GM21515 (cell line): ENCODE data around the gene COG2.
"Not testable (repeated sequence)": the region's sequence is repeated elsewhere in the genome, so short reads cannot be mapped to it uniquely, and the experiment has no call there.

Experiments used
- ATAC-seq: cut with Tn5 transposase; IDR thresholded peaks from one replicate; pipeline ENCODE4 v1.9.1; 2021; ENCODE audit not compliant: unreplicated experiment

The COG2 gene

DNA sequence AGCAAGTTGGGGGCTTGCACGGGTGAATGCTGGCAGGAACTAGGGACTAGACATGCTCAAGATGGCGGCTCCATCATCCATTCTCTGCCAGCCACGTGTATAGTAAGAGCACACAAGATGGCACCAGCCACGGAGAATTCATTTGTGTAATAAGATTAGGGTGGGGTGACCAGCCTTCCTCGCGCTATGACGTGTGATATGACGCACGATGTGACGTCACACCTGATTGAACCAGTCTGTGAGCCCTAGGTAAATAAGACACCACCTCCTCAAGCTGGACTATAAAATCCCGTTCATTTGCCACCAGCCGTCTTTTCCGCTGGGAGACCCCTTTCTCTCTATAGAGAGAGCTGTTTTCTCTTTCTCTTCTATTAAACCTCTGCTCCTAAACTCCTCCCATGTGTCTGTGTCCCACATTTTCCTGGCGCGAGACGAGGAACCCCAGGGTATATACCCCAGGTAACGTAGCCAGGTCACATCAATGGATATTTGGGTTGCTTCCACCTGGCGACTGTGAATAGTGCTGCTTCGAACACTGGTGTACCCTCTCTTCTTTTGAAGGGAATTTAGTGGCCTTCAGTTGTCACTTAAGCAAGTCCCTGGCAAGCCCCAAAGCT is 18.1 kb upstream of the COG2 start:
- no peak for ATAC-seq

DNA sequence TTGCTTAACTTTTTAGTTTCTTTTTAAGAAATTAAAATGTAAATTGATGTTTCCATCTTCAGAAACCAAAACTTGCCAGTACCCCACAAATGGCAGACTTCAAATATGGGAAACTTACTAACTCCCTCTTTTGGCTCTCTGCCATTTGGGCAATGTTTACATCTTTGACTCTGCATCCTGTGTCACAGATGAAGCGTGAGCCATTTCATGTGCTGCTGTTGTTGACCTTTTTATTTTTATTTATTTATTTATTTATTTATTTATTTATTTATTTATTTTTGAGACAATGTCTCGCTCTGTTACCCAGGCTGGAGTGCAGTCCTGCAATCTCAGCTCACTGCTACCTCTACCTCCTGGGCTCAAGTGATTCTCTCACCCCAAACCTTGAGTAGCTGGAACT is 16.0 kb upstream of the COG2 start:
- ATAC-seq = no peak

DNA sequence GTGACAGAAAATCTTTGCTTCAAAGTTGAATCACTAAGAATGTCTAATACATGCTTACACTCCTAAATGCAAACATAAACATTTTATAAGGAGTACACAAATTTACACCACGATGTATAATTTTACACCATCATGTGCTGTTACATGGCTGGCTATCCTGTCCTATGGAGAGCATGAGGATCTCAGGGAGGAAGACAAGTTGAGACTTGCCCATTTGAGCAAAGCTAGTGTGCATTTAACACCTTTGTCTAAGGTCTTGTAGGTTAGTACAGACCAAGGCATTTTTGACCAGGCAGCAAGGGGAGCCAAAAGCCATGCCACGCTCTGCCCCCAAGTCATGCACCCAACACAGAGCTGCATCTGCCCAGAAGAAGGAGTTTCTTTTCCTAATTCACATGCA is 14.5 kb upstream of the COG2 start:
- ATAC-seq = no peak

DNA sequence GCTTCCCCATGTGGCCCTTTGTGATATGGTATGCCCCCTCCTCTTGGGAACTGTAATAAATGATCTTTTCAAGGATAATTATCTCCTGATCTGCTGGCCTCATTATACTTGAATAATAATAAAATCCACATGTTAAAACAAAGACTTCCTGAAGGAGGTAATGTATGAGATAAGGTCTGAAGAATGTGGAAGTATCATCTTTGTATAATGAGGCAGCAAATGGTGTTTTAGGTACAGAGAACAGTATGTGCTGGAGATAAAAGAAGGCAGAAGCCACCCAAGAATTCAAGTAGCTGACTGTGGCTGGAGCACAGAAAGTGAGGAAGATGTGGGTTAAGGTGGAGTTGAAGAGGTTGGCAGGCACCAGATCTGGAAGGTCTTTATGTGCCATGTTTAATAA is 12.8 kb upstream of the COG2 start:
- no peak for ATAC-seq

- ATAC-seq = no peak
Observed at GRCh38 chr1:230631477-230631876, 10.8 kb upstream of the COG2 start.

DNA sequence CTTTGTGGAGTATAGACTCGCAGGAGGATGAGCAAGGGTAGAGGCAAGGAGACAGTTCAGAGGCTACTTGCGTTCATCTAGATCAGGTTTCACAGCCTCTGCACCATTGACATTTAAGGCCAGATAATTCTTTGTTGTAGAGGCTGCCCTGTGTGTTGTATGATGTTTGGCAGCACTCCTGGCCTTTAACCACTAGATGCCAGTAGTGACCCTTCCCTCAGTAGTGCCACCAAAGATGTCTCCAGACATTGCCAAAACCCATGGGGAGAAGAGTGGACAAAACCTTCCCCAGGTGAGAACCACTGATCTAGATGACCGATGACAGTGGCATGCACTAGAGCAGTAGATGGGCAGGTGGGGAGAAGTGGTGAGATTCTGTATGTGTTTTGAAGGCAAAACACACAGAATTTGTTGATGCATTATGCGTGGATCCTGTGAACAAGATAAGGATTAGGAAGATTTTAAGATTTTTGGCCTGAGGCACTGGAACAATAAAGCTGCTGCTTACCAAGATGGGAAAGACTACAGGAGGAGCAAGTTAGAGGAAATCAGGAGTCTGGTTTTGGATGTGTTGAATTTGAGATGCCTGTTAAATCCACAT is 9.9 kb upstream of the COG2 start:
- ATAC-seq = peak; percentile 59

DNA sequence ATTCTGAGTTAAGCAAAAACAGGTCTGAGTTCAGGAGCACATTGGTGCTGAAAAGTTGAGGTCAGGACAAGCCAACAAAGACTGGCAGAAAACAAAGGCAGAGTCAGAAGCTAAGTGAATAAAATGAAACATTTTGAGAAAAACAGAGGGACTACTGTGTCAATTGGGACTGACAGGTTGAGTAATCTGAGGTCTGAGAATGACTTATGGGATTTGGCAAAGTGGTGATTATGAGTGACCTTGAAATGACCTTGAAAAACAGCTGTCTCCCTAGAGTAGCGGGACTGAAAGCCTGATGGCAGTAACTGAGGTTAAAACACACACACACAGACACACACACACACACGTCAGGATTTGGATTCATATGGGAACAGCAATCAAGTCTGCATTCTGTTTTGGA is 8.8 kb upstream of the COG2 start:
- ATAC-seq = no peak

- no peak for ATAC-seq
Observed at GRCh38 chr1:230634384-230634783, 7.9 kb upstream of the COG2 start.

- no peak for ATAC-seq
Observed at GRCh38 chr1:230636575-230637148, 5.6 kb upstream of the COG2 start.

- no peak for ATAC-seq
Observed at GRCh38 chr1:230639714-230640209, 2.5 kb upstream of the COG2 start.

GRCh38 chr1:230641346-230641745 is 935 bp upstream of the COG2 start:
- no peak for ATAC-seq

DNA sequence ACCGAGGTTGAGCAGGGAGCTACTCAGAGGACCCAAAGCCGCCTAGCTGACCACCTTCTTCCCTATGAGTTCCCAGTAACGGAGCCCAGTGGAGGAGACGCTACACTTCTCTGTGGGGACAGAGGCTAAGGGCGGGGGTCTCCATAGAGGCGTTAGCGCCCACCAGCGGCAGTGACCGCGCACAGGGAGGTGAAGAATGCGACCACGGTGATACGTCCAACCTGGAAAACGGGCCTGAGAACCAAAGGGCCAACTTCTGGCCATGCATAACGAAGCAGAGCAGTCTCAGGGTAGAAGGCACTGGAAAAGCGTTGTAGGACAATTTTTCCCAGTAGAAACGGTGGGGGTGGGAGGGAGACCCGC is 400 bp upstream of the COG2 start:
- no peak for ATAC-seq

GRCh38 chr1:230643908-230644307 is 1.6 kb downstream of the COG2 start:
- no peak for ATAC-seq

DNA sequence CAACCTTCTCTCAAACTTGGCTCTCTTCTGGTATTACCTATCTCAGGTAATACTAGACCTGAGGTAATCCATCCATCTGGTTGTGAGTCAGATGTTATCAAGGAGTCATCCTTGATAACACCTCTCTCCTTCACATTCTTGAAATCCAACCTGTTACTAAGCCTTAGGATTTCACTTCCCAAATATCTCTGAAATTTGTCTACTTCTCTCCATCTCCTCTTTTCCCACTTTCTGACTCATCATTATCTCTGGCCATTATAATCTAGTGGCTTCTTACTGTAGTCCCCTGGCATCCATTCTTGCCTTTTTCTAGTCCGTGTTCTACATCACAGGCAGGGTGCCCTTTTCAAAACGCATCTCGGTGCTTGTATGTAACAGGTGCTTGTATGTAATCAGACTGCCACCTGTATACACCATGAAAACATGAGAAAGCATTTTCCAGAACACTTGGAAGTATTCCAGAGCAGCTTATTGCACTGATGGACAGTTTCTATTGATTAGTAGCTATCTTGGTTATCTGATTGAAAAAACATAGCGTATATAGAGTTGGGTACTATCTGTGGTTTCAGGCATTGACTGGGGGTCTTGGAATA is 4.5 kb downstream of the COG2 start:
- no peak for ATAC-seq

- no peak for ATAC-seq
Observed at GRCh38 chr1:230647321-230647720, 5.0 kb downstream of the COG2 start.

DNA sequence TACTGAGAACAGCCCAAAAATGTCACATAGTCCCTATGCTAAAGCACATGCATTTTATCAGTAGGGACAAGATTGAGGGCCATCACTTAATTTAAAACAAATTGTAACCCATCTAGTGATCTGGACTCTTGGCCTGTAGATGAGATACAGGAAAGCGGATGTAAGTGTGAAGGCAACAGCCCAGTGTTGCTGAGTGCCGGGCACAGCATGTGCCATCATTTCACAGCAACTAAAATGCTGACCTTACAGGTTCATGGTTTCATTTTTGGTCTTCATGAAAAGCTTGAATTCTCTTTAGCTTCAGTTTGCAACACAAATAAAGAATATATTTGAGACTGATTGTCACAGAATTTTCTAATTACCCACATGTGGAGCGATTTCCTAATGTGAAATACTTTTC is 5.8 kb downstream of the COG2 start:
- ATAC-seq = no peak

DNA sequence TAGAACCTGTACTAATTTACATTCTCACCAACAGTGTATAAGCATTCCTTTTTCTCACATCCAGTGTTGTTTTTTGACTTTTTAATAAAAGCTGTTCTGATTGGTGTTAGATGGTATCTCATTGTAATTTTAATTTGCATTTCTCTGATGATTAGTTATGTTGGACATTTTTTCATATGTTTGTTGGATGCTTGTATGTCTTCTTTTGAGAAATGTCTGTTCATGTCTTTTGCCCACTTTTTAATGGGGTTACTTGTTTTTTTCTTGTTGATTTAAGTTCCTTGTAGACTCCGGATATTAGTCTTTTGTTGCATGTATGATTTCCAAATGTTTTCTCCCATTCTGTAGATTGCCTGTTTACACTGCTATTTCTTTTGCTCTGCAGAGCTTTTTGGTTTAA is 8.0 kb downstream of the COG2 start:
- no peak for ATAC-seq

GRCh38 chr1:230651235-230651634 is 9.0 kb downstream of the COG2 start:
- ATAC-seq = no peak

DNA sequence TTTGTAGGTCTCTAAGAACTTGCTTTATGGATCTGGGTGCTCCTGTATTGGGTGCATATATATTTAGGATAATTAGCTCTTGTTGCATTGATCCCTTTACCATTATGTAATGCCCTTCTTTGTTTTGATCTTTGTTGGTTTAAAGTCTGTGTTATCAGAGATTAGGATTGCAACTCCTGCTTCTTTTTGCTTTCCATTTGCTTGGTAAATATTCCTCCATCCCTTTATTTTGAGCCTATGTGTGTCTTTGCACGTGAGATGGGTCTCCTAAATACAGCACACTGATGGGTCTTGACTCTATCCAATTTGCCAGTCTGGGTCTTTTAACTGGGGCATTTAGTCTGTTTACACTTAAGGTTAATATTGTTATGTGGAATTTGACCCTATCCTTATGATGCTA is 14.4 kb downstream of the COG2 start:
- not testable (repeated sequence) for ATAC-seq

GRCh38 chr1:230658103-230658502 is 15.8 kb downstream of the COG2 start:
- not testable (repeated sequence) for ATAC-seq

DNA sequence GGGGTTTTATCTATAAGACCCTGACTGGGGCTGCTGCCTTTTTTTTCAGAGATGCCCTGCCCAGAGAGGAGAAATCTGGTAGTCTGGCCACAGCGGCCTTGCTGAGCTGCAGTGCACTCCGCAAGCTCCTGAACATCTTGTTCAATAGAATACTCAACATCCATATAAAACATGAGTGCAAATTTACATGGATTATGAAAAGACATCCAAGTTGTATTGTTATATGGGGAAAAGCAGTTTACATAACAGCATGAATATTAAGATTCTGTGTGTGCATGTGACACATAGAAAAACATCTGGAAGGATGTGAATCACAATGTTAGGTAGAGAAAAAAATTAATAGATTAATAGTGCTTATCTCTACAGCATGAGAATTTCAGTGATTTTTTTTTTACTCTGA is 16.4 kb downstream of the COG2 start:
- no peak for ATAC-seq

DNA sequence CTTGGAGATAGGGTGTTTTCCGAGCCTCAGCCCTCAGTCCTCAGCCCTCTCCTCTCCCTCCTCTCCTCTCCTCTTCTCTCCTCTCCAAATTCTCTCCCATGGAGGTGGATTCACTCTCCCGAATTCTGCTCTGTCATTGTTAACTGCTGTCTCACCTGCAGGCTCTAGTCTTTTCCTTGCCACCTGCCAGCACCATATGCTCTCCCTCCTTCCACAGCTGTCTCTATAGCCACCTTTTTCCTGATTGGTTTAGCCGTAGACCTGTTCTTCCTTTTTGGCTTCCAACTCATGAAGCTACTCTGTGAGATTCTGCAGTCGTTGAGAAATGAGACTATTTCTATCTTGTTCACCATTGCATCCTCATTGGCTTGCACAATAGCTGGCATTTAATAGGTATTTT is 19.7 kb downstream of the COG2 start:
- ATAC-seq = no peak
